IPS DF 19.7 (cell line): Measurements from ENCODE around the gene CD48.

Experiments
- DNase-seq: peaks from one replicate; pipeline ENCODE4 v3.0.0-alpha.2; 2013; ENCODE audit warnings: low read depth, low spot score

Gene CD48

DNA sequence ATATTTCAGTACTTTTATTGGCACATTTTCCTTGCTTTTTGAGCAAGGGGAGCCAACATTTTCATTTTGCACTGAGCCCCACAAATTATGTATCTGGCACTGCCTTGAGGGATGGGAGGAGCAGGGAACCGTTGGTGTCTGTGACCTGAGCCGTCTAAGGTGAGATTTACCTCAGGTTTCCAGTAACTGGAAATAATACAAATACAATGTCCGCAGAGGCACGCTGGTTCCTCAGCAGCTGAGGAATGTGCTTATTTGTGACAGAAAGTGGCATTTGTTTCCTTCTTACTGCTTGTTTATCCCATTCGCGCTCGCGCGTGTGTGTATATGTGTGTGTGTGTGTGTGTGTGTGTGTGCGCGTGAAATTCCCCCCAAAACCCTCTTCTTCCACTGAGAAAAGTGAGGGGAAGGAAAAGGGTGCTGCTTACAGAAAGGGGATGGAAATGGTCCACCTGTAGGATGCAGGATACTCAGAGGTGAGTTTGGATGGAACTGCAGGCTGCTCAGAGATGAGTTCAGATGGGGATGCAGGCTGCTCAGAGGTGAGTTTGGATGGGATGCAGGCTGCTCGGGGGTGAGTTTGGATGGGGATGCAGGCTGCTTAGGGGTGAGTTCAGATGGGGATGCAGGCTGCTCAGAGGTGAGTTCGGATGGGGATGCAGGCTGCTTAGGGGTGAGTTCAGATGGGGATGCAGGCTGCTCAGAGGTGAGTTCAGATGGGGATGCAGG lies 34.6 kb downstream of the CD48 start:
- DNase-seq, result no peak

DNA sequence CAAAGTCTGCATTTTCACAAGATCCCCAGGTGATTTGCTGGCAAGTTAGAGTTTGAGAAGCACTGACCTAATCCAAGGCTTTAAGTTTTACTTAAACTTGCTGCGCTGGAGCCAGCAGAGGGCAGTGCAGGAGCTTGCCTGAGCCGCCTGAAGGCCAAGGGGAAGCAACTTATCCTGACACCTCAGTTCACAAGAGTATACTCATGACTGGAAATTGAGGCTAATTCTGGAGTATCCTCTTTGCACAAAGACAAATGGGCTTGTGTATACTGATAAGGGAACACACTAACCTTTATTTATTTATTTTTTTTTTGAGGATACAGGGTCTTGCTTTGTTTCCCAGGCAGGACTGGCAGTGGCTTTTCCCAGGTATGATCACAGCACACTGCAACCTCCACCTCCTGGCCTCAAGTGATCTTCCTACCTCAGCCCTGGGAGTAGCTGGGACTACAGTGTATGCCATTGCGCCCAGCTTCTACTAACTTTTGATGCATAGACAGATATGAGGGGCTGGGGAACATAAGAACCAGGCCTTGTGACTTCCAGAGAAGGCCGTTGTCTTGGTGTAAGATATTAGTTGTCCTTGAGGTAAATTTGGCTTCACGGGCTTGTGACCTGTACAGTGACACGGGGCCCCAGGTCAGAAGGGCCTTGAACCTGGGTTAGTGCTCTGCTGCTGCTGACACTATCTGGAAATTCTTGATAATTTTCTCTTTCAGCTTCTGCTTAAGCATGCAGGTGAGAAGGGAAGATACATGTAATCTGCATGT lies 35.8 kb downstream of the CD48 start:
- no peak for DNase-seq

DNA sequence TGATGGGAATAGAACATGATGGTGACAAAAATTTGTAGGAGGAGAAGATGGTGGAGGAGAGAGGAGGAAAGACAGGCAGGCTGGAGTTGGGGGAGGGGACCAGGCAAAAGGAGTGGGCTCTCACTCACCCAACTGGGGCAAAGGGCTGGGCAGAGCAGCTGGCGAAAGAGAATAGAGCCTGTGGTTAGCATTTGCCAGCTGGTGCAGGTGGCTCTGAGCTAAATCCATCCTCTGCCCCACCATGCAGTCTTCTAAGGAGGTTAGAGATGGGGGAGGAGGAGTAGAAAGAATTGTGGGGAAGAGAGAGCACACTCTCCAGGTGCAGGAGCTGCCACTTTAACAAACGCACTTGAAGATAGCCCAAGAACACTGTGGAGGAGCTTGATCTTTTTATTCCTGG lies 37.2 kb downstream of the CD48 start:
- no peak for DNase-seq

DNA sequence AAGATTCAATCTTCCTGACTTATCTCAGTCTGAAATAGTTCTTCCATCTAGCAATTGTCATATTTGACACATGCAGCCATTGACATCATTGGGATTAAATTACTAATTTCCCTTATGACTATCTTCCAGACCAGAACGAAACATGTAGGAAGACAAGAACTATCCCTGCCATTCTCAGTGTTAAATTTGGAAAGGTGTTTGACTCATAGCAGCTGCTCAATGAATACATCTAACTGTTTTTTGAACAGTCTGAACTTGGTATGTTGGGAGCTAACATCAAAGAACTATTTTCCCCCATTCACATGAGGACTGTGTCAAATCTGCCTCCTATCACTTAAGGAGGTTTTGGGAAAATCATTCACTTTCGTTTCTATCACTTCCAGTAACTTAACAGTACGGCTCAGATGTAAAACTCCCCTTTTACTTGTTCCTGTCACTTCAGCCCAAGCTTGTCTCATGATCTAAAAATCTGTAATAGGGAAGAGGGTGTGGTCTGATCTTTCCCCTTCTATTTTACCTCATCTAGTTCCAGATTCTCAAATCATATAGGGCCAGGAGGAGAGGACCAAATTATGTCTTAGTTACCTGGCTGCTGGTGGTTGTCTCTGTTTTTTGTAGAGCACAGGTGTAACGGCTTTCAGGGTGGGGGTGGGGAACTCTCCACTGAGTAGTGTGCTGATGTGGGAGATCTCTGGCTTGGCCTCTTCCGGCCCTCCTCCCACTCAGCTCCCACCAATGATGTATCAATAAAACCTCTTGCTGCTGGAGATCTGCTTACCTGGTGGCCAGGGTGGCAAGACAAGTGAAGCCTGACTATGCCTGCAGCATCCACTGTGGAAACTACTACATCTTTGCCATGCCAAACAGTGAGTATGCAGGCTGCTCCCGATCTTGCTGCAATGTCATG lies 38.6 kb downstream of the CD48 start:
- DNase-seq, result no peak

DNA sequence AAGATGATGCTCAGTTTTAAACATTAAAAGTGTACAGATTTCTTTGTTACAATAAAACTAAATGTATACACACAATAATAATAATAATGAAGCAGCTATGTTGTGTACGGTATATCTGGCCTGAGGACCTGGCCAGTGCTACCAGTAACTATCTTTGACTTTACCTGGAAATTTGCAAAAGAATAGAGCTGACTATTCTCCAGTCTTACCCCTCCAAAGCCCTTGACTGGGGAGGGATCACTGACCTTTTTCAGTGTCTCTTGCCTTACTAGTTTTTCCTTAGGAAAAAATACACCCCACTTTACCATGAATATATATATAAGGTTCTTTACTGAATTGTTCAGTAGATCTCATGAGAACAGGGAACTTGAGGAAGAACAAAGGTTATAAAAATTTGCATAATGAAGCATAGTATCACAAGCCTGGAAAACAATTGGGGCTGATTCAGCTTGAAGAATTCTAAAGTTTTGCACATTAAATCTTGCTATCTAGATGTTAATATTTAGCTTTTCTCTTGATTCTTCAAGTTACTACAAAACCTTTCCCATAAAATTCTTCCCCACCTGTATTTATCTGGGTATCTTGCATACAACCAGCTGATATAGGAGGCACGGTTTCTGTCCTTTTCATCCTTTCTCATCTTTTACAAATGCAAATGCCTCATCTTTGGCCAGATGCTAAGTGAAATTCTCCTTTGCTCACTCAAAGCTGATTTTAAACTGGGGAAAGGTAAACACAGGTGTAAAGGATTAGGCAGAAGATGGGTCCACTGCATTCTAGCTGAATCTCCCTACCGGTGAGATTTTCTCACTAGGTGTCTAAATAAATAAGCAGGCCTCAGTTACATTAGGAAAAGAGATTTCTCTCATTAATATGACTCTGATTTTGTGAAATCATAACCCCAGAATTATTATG lies 39.8 kb downstream of the CD48 start:
- DNase-seq, result no peak

DNA sequence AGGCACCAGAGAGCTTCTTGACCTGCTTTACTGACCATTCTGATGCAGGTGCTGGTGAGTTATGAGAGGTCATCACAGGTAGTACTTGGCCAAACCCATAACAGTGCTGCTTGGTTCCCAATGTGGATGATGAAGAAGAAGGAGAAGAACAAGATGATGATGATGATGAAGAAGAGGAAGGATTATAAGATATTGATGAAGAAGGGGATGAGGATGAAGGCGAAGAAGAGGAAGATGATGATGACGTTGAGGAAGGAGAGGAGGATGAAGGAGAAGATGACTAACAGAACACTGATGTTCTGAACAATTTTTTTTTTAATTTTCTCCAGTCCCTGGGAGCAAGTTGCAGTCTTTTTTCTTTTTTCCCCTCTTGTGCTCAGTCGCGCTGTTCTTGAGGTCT lies 40.9 kb downstream of the CD48 start:
- DNase-seq, result no peak

DNA sequence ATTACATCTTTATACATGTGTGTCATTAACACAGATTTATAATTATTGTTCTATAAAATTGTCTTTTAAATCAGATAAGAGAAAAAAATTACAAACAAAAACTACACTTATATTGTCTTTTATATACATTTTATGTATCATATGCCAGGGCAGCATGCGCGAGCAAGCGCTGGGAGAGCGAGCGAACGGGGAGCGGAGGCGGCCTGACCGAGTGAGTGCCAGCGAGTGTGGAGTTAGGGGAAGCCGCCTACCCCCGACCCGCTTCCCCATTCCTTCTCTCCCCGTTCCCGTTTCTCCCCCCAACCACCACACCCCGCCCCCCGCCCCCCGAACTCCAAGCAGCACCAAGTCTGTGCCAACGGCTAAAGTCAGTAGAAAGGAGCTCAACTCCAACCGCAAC lies 41.8 kb downstream of the CD48 start:
- no peak for DNase-seq

DNA sequence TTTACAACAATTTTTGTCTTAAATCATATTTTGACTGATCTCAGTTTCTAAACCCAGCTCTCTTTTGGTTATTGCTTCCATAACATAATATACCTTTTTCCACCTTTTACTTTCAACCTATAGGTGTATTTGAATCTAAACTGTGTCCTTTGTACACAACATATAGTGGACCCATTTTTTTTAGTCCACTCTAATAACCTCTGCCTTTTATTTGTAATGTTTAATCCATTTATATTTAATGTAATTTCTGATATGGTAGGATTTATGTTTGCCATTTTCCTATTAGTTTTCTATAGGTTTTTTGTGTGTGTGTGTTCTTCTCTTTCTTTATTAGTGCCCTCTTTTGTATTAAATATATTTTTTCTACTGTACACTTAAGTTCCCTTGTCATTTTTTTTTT lies 42.3 kb downstream of the CD48 start:
- no peak for DNase-seq

DNA sequence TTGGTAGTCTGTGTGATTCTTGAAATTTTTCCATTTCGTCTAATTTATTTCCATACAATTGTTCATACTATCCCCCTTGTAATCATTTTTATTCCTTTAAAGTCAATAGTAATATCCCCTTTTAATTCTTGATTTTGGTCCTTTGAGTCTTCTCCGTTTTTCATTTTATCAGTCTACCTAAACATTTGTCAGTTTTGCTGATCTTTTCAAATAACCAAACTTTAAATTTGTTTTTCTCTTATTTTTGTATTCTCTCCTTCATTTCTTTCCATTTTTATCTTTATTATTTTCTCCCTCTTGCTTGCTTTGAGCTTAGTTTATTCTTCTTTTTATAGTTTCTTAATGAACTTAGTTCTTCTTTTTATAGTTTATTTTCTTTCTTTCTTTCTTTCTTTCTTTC lies 43.7 kb downstream of the CD48 start:
- DNase-seq, result no peak

DNA sequence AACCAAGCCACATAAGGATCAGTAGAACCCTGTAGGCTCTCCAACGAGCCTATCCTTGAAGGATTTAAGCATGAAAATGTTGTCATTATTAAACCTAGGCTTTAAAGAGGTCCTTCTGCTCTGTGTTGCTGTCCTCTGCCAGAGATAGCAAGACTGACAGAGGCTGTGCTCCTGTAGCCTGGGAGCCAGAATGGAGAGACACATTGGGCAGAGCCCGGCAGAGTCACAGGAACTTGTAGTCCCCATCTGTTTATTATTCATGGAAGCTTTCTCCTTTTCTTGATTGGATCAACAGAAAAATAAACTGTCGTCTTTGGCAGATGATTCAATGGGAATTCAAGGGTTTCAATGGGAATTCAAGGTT lies 45.6 kb downstream of the CD48 start:
- no peak for DNase-seq

DNA sequence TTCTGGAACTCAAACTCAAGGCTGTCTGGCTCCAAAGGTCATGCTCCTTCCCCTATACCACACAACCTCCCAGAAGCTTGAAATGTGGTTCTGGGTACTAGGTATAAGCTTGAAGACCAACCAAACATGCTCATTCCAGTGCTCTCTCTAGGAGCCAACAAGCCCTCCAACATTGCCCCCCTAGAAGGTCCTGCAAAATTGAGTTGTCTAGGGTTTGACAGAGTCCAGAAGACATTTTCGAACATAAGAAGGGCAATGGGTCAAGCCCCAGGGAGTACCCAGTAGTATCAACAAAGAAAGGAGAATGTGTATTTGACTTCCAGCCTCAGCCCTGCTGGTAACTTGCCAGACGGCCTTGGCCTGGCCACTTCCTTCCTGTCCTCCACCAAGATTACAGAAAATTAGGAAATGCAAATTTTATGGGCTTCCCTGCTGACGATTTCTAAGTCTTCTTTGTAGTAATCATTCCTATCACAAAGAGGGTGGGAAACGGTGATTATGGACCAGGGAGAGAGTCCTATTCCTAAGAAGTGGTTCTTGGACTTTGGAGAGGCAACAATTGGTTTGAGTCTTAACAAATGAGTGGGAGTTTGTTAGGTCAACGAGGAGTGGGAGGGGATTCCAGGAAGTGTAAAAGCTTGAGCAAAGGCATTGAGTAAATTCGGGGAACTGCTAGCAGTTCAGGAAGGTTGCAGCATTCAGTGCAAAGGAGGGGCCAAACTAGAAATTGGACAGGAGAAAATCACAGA lies 46.1 kb downstream of the CD48 start:
- DNase-seq, result no peak

DNA sequence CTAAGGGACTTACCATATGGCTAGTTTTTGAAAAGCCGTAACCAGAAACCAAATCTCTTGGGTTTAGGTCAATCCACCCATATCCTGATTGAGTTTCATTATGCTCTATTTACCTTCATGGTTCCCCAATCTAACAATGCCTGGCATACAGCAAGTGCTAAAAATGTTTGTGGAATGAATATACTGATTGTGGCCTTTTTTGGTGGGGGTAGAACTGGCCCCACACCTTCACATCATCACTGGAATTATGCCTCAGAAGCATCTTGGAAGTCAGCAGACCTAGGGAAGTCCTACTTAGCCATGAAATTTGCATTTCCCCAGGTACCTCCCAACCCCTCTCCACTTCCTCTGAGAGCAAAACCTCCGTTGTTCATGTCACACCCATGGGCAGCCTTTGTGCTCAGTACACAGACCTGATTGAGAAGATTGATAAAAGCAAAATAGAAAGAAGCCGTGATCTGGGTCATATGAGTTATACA lies 47.0 kb downstream of the CD48 start:
- no peak for DNase-seq

DNA sequence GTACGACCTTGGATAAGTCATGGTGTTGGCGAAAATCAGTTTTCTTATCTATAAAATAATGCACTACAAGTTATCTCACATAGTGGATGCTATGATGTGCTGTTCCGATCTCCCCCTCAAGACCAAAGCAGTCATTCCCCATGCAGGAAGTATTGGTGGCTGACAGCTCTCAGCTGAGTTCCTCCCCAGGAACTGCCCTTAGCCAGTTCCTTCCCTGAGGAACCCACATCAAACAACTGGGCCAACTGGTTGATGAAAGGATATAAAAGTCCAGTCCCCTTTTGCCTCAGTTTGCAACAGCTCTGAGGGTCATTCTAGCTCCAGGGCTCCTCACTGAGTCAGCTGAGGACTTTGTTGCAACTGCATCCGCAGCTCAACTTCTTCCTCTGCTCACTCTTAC lies 48.7 kb downstream of the CD48 start:
- no peak for DNase-seq

DNA sequence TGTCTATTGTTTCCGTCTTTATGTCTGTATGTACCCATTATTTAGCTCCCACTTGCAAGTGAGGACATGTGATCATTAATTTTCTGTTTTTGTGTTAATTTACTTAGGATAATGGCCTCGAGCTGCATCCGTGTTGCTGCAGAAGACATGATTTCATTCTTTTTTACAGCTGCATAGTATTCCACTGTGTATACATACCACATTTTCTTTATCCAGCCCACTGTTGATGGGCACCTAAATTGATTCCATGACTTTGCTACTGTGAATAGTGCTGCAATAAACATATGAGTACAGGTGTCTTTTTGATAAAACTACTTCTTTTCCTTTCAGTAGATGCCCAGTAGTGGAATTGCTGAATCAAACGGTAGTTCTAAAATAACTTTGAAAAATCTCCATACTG lies 52.1 kb downstream of the CD48 start:
- DNase-seq, result no peak

DNA sequence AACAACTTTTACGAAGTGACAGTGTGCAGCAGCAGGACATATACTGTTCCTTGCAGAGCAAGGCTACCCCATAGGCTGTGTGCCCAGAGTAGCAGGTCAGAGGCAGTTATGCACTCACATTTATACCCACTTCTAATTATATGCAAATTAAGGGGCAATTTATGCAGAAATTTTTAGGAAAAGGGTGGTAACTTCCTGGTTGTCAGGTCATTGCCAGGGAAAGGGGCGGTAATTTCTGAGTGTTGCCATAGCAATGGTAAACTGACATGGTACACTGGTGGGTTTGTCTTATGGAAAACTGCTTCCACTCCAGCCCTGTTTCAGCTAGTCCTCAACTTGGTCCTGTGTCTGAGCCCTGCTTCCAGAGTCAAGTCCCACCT lies 52.8 kb downstream of the CD48 start:
- no peak for DNase-seq

DNA sequence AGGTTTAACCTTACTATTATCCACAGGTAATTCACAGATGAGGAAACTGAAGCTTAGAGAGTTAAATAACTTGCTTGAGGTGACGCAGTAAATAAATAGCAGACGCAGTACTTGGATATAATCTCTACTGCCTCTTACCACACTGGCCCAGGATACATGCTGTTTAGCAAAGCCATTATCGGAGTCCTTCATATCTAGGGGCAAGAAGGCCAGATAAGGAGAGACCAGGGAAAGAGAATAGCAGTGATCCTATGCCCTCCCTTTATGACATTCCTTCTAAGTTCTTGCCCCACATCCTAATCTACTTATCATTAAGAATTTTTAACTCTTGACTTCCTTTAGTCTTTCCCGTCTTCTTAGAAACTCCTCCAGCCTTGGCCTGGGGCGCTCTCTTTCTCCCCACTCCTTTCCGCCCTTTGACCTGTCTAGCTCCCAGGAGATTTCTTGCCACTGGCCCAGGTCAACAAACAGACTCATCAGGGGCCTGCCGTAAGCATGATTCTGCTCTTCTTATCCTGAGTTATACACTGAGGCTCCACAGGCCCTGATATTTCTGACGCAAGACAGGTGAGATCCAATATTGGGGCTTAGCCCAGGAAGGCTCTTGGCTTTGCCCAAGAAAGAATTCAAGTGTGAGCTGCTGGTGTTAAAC lies 53.3 kb downstream of the CD48 start:
- DNase-seq, result no peak

DNA sequence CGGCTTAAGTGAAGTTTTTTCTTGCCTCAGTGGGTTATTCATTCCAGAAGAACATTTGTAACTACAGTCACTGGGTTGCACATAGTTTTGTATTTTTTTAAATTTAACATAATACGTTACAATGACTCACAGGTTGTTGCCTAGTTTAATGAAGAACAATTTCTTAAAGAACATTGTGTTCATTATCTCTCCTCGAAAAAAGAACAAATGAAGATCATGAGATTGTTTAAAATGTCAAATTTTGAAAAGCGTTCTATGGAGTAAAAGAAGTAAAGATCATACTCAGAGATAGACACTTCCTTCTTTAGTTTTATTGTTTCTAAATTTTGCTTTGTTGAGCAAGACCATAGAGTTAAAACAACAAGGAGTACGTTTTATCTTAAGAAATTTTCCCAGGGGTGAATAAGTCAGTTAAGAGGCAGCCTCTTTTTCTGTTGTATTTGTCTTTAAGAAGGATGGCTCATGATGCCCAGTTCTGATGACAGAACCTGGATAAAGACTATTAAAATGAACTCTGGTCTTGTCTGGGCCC lies 54.3 kb downstream of the CD48 start:
- DNase-seq, result no peak

DNA sequence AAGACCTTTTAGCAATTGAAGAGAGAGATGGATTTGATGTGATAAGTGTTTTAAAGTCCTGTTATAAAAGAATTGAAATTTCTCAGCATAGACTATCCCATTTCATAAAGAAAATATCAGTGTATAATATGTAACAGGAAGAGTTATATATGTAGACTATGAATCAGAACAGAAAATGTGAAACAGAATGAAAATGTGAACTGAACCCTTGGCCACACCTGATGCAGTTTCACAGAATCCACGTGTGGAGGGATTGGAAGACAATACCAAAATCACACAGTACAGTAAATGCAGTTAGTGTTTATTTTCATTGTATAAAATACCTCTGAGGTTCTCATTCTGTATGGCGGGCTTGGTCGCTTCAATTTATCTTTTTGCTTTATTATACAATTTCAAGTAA lies 54.9 kb downstream of the CD48 start:
- no peak for DNase-seq

DNA sequence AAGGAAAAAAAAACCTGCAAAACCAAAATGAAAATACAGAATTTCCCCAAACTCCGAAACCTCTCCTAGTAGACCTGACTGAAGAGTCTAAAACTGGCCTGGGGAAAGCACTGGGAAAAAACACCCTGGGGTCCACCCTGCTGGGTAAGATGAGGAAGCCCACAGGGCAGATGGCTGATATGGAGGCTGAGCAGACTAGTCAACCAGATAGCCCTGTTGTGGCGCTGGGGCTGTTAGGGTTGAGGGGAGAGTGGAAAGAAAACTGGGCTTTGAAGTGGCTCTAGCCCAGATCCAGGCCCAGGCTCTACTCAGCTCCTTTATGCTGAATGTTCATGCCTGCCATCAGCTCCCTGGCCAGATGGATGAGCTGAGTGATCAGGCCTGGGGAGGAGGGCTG lies 58.0 kb downstream of the CD48 start:
- no peak for DNase-seq
